ENCODE results near the gene VSIG10L2. TPM values are rescaled to one million over a fixed set of nuclear protein-coding genes. Genes with fewer than 3 reads are reported as not detected.

Gene VSIG10L2
- total RNA-seq, 6 experiments from 2014 or later, result 0.06 TPM; not detected in 5

DNA sequence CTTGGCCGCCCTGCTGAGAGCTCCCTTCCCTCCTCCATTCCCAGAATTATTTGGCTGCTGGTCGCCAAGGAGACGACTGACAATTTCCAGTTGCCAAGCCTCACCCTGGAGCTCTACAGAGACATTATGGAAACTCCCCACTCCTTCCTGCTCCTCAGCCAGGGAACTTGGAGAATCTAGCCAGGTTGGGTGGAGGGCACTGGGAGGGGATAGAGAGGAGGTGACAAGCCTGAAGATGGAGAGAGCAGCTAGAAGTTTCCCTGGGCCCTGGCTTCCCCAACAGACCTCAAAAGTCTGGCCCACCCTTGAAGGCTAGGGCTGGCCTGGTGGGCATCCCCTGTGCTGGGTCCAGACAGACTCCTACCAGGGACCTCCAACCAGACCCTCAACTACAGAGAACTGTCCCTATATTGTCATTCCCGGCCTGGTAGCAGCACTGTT, 6.7 kb upstream of the VSIG10L2 start:
- intact Hi-C loops (cut with DNase I), result no loop called here
- DNase-seq, result no peak
- no peak for ATAC-seq

DNA sequence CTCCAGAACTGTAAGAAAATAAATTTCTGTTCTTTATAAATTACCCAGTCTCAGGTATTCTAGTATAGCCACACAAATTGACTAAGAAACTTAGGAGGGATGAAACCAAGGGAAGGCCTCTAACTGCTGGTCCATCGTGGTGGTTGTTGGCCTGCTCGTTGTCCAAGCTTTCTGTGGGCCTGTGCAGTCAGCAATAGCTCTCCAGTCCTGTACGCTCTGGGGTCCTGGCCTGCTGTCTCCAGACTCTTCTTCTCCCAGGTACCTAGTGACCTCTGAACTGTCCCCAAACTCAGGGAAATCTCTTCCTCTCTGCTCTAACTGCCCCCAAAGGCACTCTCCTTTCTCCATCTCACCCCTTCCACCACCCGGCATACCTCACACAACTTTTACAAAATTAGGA, 5.7 kb upstream of the VSIG10L2 start:
- 100% methylated on average over 3 of the region's 4 CpGs for WGBS (ENCODE audit: insufficient coverage, low coverage, low lambda C conversion rate, missing lambda C conversion rate)
- ATAC-seq (no peak), DNase-seq (no peak)
- TF ChIP-seq, protein P1, sequence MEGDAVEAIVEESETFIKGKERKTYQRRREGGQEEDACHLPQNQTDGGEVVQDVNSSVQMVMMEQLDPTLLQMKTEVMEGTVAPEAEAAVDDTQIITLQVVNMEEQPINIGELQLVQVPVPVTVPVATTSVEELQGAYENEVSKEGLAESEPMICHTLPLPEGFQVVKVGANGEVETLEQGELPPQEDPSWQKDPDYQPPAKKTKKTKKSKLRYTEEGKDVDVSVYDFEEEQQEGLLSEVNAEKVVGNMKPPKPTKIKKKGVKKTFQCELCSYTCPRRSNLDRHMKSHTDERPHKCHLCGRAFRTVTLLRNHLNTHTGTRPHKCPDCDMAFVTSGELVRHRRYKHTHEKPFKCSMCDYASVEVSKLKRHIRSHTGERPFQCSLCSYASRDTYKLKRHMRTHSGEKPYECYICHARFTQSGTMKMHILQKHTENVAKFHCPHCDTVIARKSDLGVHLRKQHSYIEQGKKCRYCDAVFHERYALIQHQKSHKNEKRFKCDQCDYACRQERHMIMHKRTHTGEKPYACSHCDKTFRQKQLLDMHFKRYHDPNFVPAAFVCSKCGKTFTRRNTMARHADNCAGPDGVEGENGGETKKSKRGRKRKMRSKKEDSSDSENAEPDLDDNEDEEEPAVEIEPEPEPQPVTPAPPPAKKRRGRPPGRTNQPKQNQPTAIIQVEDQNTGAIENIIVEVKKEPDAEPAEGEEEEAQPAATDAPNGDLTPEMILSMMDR (IDR thresholded peaks at IDR 0.05), result no peak
- TF ChIP-seq POLR2A (IDR thresholded peaks at IDR 0.05), result no peak
- Histone ChIP-seq H3K36me3 (no peaks in the 10 kb centered on the region), H3K27me3 (no peaks in the 10 kb centered on the region), H3K4me1 (no peaks in the 10 kb centered on the region), H3K27ac (no peak overlapping the region), H3K4me3 (no peak overlapping the region), H3K9me3 (no peaks in the 10 kb centered on the region)
- intact Hi-C loops (cut with DNase I), result loop anchor here in 1 of 2 donors (10.0 kb wide), 1 partner anchor 95 kb away; no protein-coding TSS in a partner anchor

More for the DNA sequence above, 6.7 kb upstream of the VSIG10L2 start:
- H3K4me1 ChIP-seq, result no peaks in the 10 kb centered on the region
- H3K27ac ChIP-seq, result no peak overlapping the region
- H3K4me3 ChIP-seq, result no peak overlapping the region
- H3K36me3 ChIP-seq, result no peaks in the 10 kb centered on the region
- no peaks in the 10 kb centered on the region for H3K9me3 ChIP-seq
- H3K27me3 ChIP-seq, result no peaks in the 10 kb centered on the region
- TF ChIP-seq, protein P1 (IDR thresholded peaks at IDR 0.05), result no peak
- TF ChIP-seq POLR2A (IDR thresholded peaks at IDR 0.05), result no peak
- 68% methylated on average over 3 of the region's 4 CpGs for WGBS (ENCODE audit: insufficient coverage, low coverage, low lambda C conversion rate, missing lambda C conversion rate)

DNA sequence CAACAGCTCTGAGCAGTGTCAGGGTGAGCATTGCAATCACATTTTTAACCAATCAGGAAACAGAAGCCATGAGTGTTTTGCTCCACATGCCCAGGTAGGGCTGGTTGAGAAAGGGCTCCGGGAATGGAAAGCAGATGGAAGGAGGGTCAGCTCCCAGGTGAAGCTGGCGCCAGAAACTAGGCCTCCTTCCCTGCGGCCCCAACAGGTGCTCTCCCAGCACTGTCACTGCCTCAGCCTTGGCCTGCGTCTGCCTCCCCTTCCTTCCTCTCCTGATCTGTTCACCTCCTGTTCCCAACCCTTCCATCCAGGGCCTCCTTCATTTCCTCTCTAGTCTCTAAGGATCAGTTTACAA, 4.6 kb upstream of the VSIG10L2 start:
- Histone ChIP-seq H3K36me3 (no peaks in the 10 kb centered on the region), H3K4me3 (no peak overlapping the region), H3K27ac (no peak overlapping the region), H3K4me1 (no peaks in the 10 kb centered on the region), H3K27me3 (no peaks in the 10 kb centered on the region), H3K9me3 (no peaks in the 10 kb centered on the region)
- ATAC-seq (no peak), DNase-seq (no peak)
- intact Hi-C loops (cut with DNase I), result loop anchor here in 1 of 2 donors (10.0 kb wide), 1 partner anchor 94 kb away; no protein-coding TSS in a partner anchor
- WGBS (ENCODE audit: insufficient coverage, low coverage, low lambda C conversion rate, missing lambda C conversion rate), result 51% methylated on average over 3 of the region's 4 CpGs
- TF ChIP-seq, protein P1 (IDR thresholded peaks at IDR 0.05), result no peak
- no peak for TF ChIP-seq POLR2A (IDR thresholded peaks at IDR 0.05)

DNA sequence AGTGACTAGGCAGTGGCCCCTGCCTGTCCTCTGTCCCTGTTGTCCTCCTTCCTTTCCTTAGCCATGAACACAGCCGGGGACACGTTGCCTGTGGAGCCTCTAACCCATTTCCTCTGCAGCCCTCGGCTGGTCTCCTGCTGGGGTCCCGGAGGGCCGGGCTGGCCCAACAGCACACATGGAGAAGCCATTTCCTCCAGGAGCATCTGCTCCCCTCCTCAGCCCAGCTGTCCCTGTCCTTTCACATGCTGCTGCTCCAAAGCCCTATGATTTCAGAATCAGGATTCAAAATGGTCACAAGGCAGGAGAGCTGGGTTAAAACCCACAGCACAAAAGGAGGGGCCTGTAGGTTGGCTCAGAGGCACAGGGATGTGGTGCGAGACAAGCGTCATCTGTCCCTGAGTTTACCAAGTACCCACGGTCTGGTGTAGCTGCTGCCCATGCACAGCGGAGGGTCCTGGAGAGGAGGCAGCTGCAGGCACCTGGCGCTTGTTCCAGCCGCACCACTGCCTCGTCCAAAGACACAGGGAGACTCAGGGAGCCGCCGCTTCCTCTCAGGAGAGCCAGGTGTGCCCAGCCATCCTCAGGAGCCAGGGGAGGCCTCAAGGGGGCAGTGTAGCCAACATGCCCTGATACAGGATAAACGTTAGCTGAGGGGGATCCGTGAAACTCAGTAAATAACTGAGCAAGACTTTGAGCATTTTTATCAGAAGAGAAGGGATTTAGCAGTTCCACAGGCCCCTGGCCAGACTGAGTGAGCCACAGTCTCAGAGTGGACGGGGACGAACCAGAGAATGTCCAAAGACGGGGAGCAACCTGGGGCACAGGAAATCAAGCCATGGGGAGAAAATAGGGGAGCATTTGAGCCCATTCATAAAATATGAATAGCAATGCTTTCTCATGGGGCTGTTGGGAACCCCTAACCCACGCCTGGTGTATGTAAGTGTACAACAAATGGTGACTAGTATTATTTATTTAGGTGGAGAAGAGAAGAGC, 3.9 kb upstream of the VSIG10L2 start:
- peak; percentile 69 to 72 (median 71) for DNase-seq

More for the DNA sequence above, 3.9 kb upstream of the VSIG10L2 start:
- H3K36me3 ChIP-seq, result no peaks in the 10 kb centered on the region
- no peak overlapping the region for H3K4me3 ChIP-seq
- intact Hi-C loops (cut with DNase I), result loop anchor here in 1 of 2 donors (10.0 kb wide), 1 partner anchor 93 kb away; no protein-coding TSS in a partner anchor
- WGBS (ENCODE audit: insufficient coverage, low coverage, low lambda C conversion rate, missing lambda C conversion rate), result 26% methylated on average over 20 of the region's 20 CpGs
- no peaks in the 10 kb centered on the region for H3K4me1 ChIP-seq
- no peak overlapping the region for H3K27ac ChIP-seq
- ATAC-seq, result peak; percentile 90 to 97 (median 92)
- H3K9me3 ChIP-seq, result no peaks in the 10 kb centered on the region
- no peaks in the 10 kb centered on the region for H3K27me3 ChIP-seq
- TF ChIP-seq, protein P1 (IDR thresholded peaks at IDR 0.05), result peak; percentile 65 to 82 (median 73)
- TF ChIP-seq POLR2A (IDR thresholded peaks at IDR 0.05), result no peak

Data from right lobe of liver (tissue), 6 donors.